ENCODE measurements around the gene THSD4. TPM values are rescaled to one million over a fixed set of nuclear protein-coding genes. Genes with fewer than 3 reads are reported as not detected.

THSD4 gene
- total and polyA plus RNA-seq, 9 of the 15 experiments (the other 6 are each of a cell fraction or from before 2014, with no cell fraction given) = 0.04 TPM; not detected in 5

GRCh38 chr15:71186267-71186666 is 71.0 kb downstream of the THSD4 start:
- POLR2A ChIA-PET = no interaction called here
- H3K27ac ChIP-seq (ENCODE audit: extremely low read depth, low read depth, low read length) = no peak overlapping the region
- no peak overlapping the region for H3K4me3 ChIP-seq
- FAIRE-seq (no peak), ATAC-seq (no peak), DNase-seq (ENCODE audit: extremely low read depth in 1 of 4, low spot score in 3 of 4) (no peak)
- H3K4me2 ChIP-seq (ENCODE audit: insufficient read depth, low read length) = no peak overlapping the region
- H3K36me3 ChIP-seq (ENCODE audit: control insufficient read depth, insufficient read depth, low read length) = no peaks in the 10 kb centered on the region
- WGBS (ENCODE audit: insufficient coverage, low coverage, missing lambda C conversion rate) = 0% methylated on average over 2 of the region's 3 CpGs
- no TSS peak for BruUV-seq (replicated peaks)
- no peak for TF ChIP-seq SP2 (IDR thresholded peaks at IDR 0.05; ENCODE audit: extremely low read depth, low read depth, low read length, poor library complexity, severe bottlenecking)
- no peaks in the 10 kb centered on the region for H3K9me1 ChIP-seq (ENCODE audit: control insufficient read depth, insufficient read depth, low read length)
- no peaks in the 10 kb centered on the region; the same call in 1 of the 2 replicates for H4K20me1 ChIP-seq (replicated peaks; ENCODE audit: control insufficient read depth, insufficient read depth, low read length)
- no peaks in the 10 kb centered on the region for H3K4me1 ChIP-seq (replicated peaks in 1 of 2; ENCODE audit: control insufficient read depth in 2 of 2, insufficient read depth in 2 of 2, low read length in 2 of 2)
- intact Hi-C loops (cut with micrococcal nuclease) = no loop called here
- no peaks in the 10 kb centered on the region for H3K79me2 ChIP-seq (ENCODE audit: control insufficient read depth, insufficient read depth, low read length)
- no peak overlapping the region for H3K9ac ChIP-seq (ENCODE audit: insufficient read depth in 1 of 2, low read depth in 2 of 2, low read length in 2 of 2)
- in situ Hi-C loops (cut with MboI) = no loop called here
- CTCF ChIA-PET (ENCODE audit: low intra/inter-chr PET ratio) = no interaction called here
- peaks cover 0 to 4% of the 10 kb centered on the region in 2 experiments; a peak in 1 of 5 replicates for H3K27me3 ChIP-seq (ENCODE audit: control insufficient read depth in 2 of 2, insufficient read depth in 2 of 2, low read length in 2 of 2)
- no peaks in the 10 kb centered on the region for H3K9me3 ChIP-seq (replicated peaks; ENCODE audit: control insufficient read depth, insufficient read depth, low read depth, low read length)
- H2AFZ ChIP-seq (ENCODE audit: low read depth, low read length) = no peak overlapping the region

- no peak for FAIRE-seq
- POLR2A ChIA-PET = no interaction called here
- Histone ChIP-seq H3K36me3 (ENCODE audit: control insufficient read depth, insufficient read depth, low read length) (no peaks in the 10 kb centered on the region), H3K4me1 (replicated peaks in 1 of 2; ENCODE audit: control insufficient read depth in 2 of 2, insufficient read depth in 2 of 2, low read length in 2 of 2) (no peaks in the 10 kb centered on the region), H3K4me3 (no peak overlapping the region), H3K79me2 (ENCODE audit: control insufficient read depth, insufficient read depth, low read length) (no peaks in the 10 kb centered on the region), H3K4me2 (ENCODE audit: insufficient read depth, low read length) (no peak overlapping the region), H3K27ac (ENCODE audit: extremely low read depth, low read depth, low read length) (no peak overlapping the region), H2AFZ (ENCODE audit: low read depth, low read length) (no peak overlapping the region), H3K9me3 (replicated peaks; ENCODE audit: control insufficient read depth, insufficient read depth, low read depth, low read length) (no peaks in the 10 kb centered on the region), H3K9ac (ENCODE audit: insufficient read depth in 1 of 2, low read depth in 2 of 2, low read length in 2 of 2) (no peak overlapping the region), H3K9me1 (ENCODE audit: control insufficient read depth, insufficient read depth, low read length) (no peaks in the 10 kb centered on the region), H3K27me3 (ENCODE audit: control insufficient read depth in 2 of 2, insufficient read depth in 2 of 2, low read length in 2 of 2) (peaks cover 0 to 4% of the 10 kb centered on the region in 2 experiments; a peak in 1 of 5 replicates), H4K20me1 (replicated peaks; ENCODE audit: control insufficient read depth, insufficient read depth, low read length) (no peaks in the 10 kb centered on the region; the same call in 1 of the 2 replicates)
- CTCF ChIA-PET (ENCODE audit: low intra/inter-chr PET ratio) = no interaction called here
- no peak for TF ChIP-seq SMARCC2 (IDR thresholded peaks at IDR 0.05; ENCODE audit: low read depth)
- TF ChIP-seq ERF (CRISPR knock-in tag; IDR thresholded peaks at IDR 0.05) = no peak
- no peak for TF ChIP-seq ELF2 (CRISPR knock-in tag; IDR thresholded peaks at IDR 0.05)
- no peak for TF ChIP-seq ZNF134 (CRISPR knock-in tag; conservative IDR thresholded peaks at IDR 0.05)
- no peak for TF ChIP-seq SMAD4 (CRISPR knock-in tag; conservative IDR thresholded peaks at IDR 0.05)
- no peak for TF ChIP-seq ASH1L (IDR thresholded peaks at IDR 0.05; ENCODE audit: borderline replicate concordance, low read depth, partially characterized antibody)
- TF ChIP-seq ZNF76 (CRISPR knock-in tag; IDR thresholded peaks at IDR 0.05; ENCODE audit: borderline replicate concordance) = no peak
- BruUV-seq (replicated peaks) = no TSS peak
- ATAC-seq = no peak
- intact Hi-C loops (cut with micrococcal nuclease) (no loop called here), in situ Hi-C loops (cut with MboI) (no loop called here)
- no peak for DNase-seq (ENCODE audit: extremely low read depth in 1 of 4, low spot score in 3 of 4)
- WGBS (ENCODE audit: insufficient coverage, low coverage, missing lambda C conversion rate) = 0% methylated on average over 5 of the region's 5 CpGs
Measured at GRCh38 chr15:71187078-71187477, 71.8 kb downstream of the THSD4 start.
